ENCODE results near the gene PIK3CD.
A peak's percentile ranks its signal among the peaks of the same experiment; 100 is the strongest.
"Not testable (repeated sequence)": the region's sequence is repeated elsewhere in the genome, so short reads cannot be mapped to it uniquely, and the experiment has no call there.

The PIK3CD gene

GRCh38 chr1:9624081-9624480 is 27.4 kb upstream of the PIK3CD start:
- DNase-seq = no peak

GRCh38 chr1:9625030-9625429 is 26.5 kb upstream of the PIK3CD start:
- not testable (repeated sequence) for DNase-seq

- peak in 2 of 4 experiments; percentile 28 to 36 for DNase-seq
Measured at GRCh38 chr1:9626201-9626608, 25.3 kb upstream of the PIK3CD start.

GRCh38 chr1:9628541-9629444 is 22.7 kb upstream of the PIK3CD start:
- DNase-seq = peak in 3 of 4 experiments; percentile 13 to 43 (median 28)

- DNase-seq = peak; percentile 85 to 94 (median 92)
Measured at GRCh38 chr1:9629445-9630201, 21.9 kb upstream of the PIK3CD start.

GRCh38 chr1:9630331-9631111 is 21.0 kb upstream of the PIK3CD start:
- peak in 2 of 4 experiments; percentile 21 to 26 for DNase-seq

- no peak for DNase-seq
Measured at GRCh38 chr1:9631613-9632012, 19.9 kb upstream of the PIK3CD start.

- DNase-seq = peak; percentile 32 to 66 (median 54)
Measured at GRCh38 chr1:9633493-9633892, 18.0 kb upstream of the PIK3CD start.

- DNase-seq = no peak
Measured at GRCh38 chr1:9634582-9634981, 16.9 kb upstream of the PIK3CD start.

GRCh38 chr1:9639227-9639626 is 12.3 kb upstream of the PIK3CD start:
- no peak for DNase-seq

GRCh38 chr1:9643351-9644256 is 7.9 kb upstream of the PIK3CD start:
- DNase-seq = peak; percentile 84 to 95 (median 92)

- DNase-seq = no peak
Measured at GRCh38 chr1:9646037-9646436, 5.5 kb upstream of the PIK3CD start.

GRCh38 chr1:9648171-9648570 is 3.4 kb upstream of the PIK3CD start:
- DNase-seq = no peak

GRCh38 chr1:9649769-9650168 is 1.8 kb upstream of the PIK3CD start:
- no peak for DNase-seq

GRCh38 chr1:9651220-9651564 is 339 bp upstream of the PIK3CD start:
- no peak for DNase-seq

- peak; percentile 80 to 93 (median 92) for DNase-seq
Measured at GRCh38 chr1:9652379-9653209, 1.1 kb downstream of the PIK3CD start.

- peak in 2 of 4 experiments; percentile 21 to 32 for DNase-seq
Measured at GRCh38 chr1:9653210-9653490, 1.6 kb downstream of the PIK3CD start.

GRCh38 chr1:9653491-9654050 is 2.0 kb downstream of the PIK3CD start:
- DNase-seq = peak in 3 of 4 experiments; percentile 43 to 49 (median 48)

GRCh38 chr1:9654051-9654833 is 2.7 kb downstream of the PIK3CD start:
- DNase-seq = peak; percentile 72 to 87 (median 82)
